ENCODE results near the gene LCN12. TPM values are rescaled to one million over a fixed set of nuclear protein-coding genes. Genes with fewer than 3 reads are reported as not detected.

LCN12 gene
- total RNA-seq, 1 experiment from 2014 or later: 0.55 TPM

DNA sequence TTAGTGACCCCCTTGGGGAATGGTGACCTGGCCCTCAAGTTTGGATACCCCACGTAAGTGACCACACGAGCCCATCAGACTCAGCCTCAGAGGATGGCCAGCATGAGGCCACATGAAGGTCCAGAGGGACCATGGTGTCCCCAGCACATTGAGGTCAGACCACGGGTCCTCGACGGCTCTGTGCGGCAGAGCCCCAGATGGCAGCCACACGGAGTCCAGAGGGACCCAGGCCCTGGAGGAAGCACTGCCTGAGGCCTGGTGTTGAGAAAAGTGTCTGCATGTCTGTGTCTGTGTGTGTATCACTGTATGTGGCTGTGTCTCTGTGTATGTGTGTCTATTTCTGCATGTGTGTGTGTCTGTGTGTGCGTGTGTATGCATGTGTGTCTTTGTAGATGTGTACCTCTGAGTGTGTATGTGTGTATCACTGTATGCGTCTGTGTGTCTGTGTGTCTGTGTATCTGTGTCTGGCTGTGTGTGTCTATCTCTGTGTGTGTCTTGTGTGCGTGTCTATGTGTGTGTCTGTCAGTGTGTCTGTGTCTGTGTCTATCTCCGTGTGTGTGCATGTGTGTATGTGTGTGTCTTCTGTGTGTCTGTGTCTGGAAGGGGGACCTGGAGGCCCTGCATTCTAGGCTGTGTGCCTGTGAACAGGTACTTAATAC is 31.7 kb downstream of the LCN12 start:
- Histone ChIP-seq H2AFZ (ENCODE audit: low read length) (no peak overlapping the region), H3K4me2 (ENCODE audit: low read length) (no peak overlapping the region), H3K27ac (ENCODE audit: low read length) (no peak overlapping the region), H4K20me1 (ENCODE audit: low read length) (no peaks in the 10 kb centered on the region), H3K9me3 (ENCODE audit: low read length) (no peaks in the 10 kb centered on the region), H3K9me2 (replicated peaks; ENCODE audit: low read length) (no peaks in the 10 kb centered on the region), H3F3A (ENCODE audit: low read length, unreplicated experiment) (no peaks in the 10 kb centered on the region), H3K79me2 (ENCODE audit: low read length) (no peaks in the 10 kb centered on the region), H3K4me3 (ENCODE audit: low read length) (no peak overlapping the region), H3K9ac (ENCODE audit: low read length) (no peak overlapping the region), H3K4me1 (ENCODE audit: insufficient read depth, low read length) (no peaks in the 10 kb centered on the region), H3K36me3 (ENCODE audit: low read depth, low read length) (no peaks in the 10 kb centered on the region), H3K27me3 (ENCODE audit: low read length) (no peaks in the 10 kb centered on the region)
- no TSS peak for BruUV-seq (replicated peaks)
- intact Hi-C loops (cut with micrococcal nuclease): no loop called here
- no peak for TF ChIP-seq EZH2phosphoT487 (IDR thresholded peaks at IDR 0.05; ENCODE audit: borderline replicate concordance, low read length)
- TF ChIP-seq EZH2 (IDR thresholded peaks at IDR 0.05; ENCODE audit: low read length, unreplicated experiment): no peak
- TF ChIP-seq CTCF (conservative IDR thresholded peaks at IDR 0.05; ENCODE audit: low read depth, low read length): no peak
- ChIA-PET POLR2A (ENCODE audit: unreplicated experiment) (no interaction called here), CTCF (no interaction called here)
- DNase-seq: no peak
- ATAC-seq: no peak

DNA sequence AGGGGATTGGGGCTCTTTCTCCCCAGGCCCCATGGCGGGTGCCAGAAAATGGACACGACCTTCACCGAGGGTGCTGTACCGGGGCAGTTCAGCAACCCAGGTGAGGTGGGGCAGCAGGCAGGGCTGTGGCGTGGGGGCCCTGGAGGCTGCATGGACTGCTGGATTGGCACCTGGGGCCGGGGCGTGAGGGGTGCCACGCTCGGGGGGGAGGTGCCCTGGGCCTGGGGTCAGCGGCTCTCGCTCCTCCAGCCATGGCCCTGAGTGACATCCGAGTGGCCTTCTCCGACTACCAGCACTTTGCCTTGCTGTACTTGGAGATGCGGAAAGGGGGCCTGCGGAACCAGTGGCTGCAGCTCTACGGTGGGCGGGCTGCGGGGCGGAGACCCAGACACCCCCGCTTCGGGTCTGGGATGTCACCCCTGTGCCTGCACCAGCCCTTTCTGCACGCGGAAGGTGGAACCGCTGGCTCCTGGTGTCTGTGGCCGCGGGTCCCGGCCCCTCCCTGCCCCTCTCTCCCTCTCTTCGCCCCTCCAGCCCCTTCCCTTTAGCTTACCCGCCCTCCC is 32.5 kb downstream of the LCN12 start:
- no peak for ATAC-seq
- no peaks in the 10 kb centered on the region for H3K4me1 ChIP-seq (ENCODE audit: insufficient read depth, low read length)
- CTCF ChIA-PET: no interaction called here

More for the DNA sequence above, 32.5 kb downstream of the LCN12 start:
- DNase-seq: no peak
- H2AFZ ChIP-seq (ENCODE audit: low read length): no peak overlapping the region
- no TSS peak for BruUV-seq (replicated peaks)
- no peaks in the 10 kb centered on the region for H3K79me2 ChIP-seq (ENCODE audit: low read length)
- no peaks in the 10 kb centered on the region for H3K9me2 ChIP-seq (replicated peaks; ENCODE audit: low read length)
- H3K27me3 ChIP-seq (ENCODE audit: low read length): no peaks in the 10 kb centered on the region
- no peak overlapping the region for H3K9ac ChIP-seq (ENCODE audit: low read length)
- H3F3A ChIP-seq (ENCODE audit: low read length, unreplicated experiment): no peaks in the 10 kb centered on the region
- no peak overlapping the region for H3K27ac ChIP-seq (ENCODE audit: low read length)
- no peaks in the 10 kb centered on the region for H4K20me1 ChIP-seq (ENCODE audit: low read length)
- H3K36me3 ChIP-seq (ENCODE audit: low read depth, low read length): no peaks in the 10 kb centered on the region
- intact Hi-C loops (cut with micrococcal nuclease): no loop called here
- POLR2A ChIA-PET (ENCODE audit: unreplicated experiment): no interaction called here
- no peak overlapping the region for H3K4me2 ChIP-seq (ENCODE audit: low read length)
- no peaks in the 10 kb centered on the region for H3K9me3 ChIP-seq (ENCODE audit: low read length)
- TF ChIP-seq EZH2 (IDR thresholded peaks at IDR 0.05; ENCODE audit: low read length, unreplicated experiment) (no peak), EZH2phosphoT487 (IDR thresholded peaks at IDR 0.05; ENCODE audit: borderline replicate concordance, low read length) (no peak), CTCF (conservative IDR thresholded peaks at IDR 0.05; ENCODE audit: low read depth, low read length) (no peak)
- no peak overlapping the region for H3K4me3 ChIP-seq (ENCODE audit: low read length)

Measured in PC-3 (cell line).